ENCODE data around the gene CACNB3. TPM values are rescaled to one million over a fixed set of nuclear protein-coding genes. Genes with fewer than 3 reads are reported as not detected.
A peak's percentile ranks its signal among the peaks of the same experiment; 100 is the strongest.

Gene CACNB3
- total RNA-seq = 1 to 10 TPM; 1.4 to 1.9 TPM
- under 1 TPM; 0.92 to 0.93 TPM for polyA plus RNA-seq

DNA sequence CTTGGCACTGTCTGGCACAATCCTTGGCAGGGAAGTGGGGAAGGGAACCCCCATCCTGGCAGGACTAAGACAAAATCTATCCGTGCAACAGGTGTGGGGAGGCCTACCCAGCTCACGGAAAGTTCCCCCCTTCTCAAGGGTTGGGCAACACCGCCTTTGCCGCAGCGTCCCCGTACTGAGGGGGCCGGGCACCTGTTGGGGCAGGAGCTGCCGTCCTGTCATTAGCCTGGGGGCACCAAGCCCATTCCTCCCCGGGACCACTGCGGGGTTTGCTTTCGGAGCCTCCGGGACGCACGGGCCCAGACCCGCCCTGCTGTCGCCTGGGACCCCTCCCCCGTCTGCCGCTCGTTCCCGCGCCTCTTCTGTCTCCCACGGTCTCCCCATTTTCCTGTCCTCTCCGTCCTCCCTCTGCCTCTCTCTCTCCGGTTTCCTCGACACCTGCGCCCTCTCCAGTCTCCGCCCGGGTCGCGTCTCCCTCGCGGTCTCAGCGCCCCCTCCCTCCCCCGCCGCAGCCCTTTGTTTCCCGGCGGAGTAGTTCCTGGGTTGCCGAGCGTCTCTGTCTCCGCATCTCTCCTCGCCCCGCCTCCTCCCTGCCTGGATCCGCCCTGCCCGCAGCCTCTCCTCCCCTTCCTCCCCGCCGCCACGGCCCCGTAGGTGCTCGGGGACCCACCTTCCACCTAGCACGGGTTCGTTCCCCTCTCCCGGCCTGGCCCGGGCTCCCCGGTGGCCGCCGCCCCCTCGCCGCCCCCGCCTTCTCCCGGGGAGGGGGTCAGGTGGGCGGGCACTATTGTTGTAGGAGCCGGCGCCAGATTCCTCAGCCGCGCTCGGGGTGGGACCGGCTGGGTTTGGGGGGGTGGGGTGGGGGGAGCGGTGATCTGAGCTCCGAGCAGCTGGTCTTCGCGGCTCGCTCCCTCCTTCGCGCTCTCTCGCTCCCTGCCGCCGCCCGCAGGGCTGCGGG is at the start of gene CACNB3:
TSS of gene CACNB3 (plus strand) at position 624 of the 958 bp plus-strand sequence. CDS start 434 bp downstream, outside the sequence.
- DNase-seq (ENCODE audit: low spot score) = peak; percentile 47
- Histone ChIP-seq H3K4me1 (ENCODE audit: control insufficient read depth in 4 of 4, insufficient read depth in 4 of 4, low read length in 3 of 4) (peaks cover 3 to 28% (median 18%) of the 10 kb centered on the region in 4 donors), H3K9ac (ENCODE audit: low read depth in 1 of 2, low read length in 2 of 2) (peak within 1 kb of the TSS in 1 of 2 donors; percentile 27), H3K36me3 (ENCODE audit: control insufficient read depth in 4 of 4, insufficient read depth in 3 of 4, low read depth in 1 of 4, low read length in 3 of 4) (no peaks in the 10 kb centered on the region), H3K27me3 (ENCODE audit: control insufficient read depth in 4 of 4, insufficient read depth in 4 of 4, low read length in 3 of 4) (peaks cover 0 to 6% (median 3%) of the 10 kb centered on the region in 4 donors), H3K9me3 (ENCODE audit: control insufficient read depth in 4 of 4, low read length in 3 of 4) (no peaks in the 10 kb centered on the region), H3K27ac (ENCODE audit: low read depth in 1 of 2, low read length in 2 of 2) (no peak within 1 kb of the TSS), H3K4me3 (ENCODE audit: low read depth in 1 of 3, low read length in 3 of 3) (peak within 1 kb of the TSS in 2 of 3 donors; percentile 50 to 63)
- 2% methylated on average over 79 of the region's 79 CpGs for WGBS
- TF ChIP-seq HNF4A (conservative IDR thresholded peaks at IDR 0.05) (no peak), FOXA2 (IDR thresholded peaks at IDR 0.05) (no peak), JUND (IDR thresholded peaks at IDR 0.05) (no peak), YY1 (IDR thresholded peaks at IDR 0.05) (no peak), GABPA (IDR thresholded peaks at IDR 0.05 in 1 of 2, conservative IDR thresholded peaks at IDR 0.05 in 1 of 2) (no peak), SP1 (IDR thresholded peaks at IDR 0.05) (no peak), FOXA1 (IDR thresholded peaks at IDR 0.05) (no peak)
- TF ChIP-seq, protein P1, sequence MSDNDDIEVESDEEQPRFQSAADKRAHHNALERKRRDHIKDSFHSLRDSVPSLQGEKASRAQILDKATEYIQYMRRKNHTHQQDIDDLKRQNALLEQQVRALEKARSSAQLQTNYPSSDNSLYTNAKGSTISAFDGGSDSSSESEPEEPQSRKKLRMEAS (IDR thresholded peaks at IDR 0.05) = no peak
- TF ChIP-seq, protein P2, sequence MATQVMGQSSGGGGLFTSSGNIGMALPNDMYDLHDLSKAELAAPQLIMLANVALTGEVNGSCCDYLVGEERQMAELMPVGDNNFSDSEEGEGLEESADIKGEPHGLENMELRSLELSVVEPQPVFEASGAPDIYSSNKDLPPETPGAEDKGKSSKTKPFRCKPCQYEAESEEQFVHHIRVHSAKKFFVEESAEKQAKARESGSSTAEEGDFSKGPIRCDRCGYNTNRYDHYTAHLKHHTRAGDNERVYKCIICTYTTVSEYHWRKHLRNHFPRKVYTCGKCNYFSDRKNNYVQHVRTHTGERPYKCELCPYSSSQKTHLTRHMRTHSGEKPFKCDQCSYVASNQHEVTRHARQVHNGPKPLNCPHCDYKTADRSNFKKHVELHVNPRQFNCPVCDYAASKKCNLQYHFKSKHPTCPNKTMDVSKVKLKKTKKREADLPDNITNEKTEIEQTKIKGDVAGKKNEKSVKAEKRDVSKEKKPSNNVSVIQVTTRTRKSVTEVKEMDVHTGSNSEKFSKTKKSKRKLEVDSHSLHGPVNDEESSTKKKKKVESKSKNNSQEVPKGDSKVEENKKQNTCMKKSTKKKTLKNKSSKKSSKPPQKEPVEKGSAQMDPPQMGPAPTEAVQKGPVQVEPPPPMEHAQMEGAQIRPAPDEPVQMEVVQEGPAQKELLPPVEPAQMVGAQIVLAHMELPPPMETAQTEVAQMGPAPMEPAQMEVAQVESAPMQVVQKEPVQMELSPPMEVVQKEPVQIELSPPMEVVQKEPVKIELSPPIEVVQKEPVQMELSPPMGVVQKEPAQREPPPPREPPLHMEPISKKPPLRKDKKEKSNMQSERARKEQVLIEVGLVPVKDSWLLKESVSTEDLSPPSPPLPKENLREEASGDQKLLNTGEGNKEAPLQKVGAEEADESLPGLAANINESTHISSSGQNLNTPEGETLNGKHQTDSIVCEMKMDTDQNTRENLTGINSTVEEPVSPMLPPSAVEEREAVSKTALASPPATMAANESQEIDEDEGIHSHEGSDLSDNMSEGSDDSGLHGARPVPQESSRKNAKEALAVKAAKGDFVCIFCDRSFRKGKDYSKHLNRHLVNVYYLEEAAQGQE (IDR thresholded peaks at IDR 0.05) = no peak
- TF ChIP-seq, protein P3, sequence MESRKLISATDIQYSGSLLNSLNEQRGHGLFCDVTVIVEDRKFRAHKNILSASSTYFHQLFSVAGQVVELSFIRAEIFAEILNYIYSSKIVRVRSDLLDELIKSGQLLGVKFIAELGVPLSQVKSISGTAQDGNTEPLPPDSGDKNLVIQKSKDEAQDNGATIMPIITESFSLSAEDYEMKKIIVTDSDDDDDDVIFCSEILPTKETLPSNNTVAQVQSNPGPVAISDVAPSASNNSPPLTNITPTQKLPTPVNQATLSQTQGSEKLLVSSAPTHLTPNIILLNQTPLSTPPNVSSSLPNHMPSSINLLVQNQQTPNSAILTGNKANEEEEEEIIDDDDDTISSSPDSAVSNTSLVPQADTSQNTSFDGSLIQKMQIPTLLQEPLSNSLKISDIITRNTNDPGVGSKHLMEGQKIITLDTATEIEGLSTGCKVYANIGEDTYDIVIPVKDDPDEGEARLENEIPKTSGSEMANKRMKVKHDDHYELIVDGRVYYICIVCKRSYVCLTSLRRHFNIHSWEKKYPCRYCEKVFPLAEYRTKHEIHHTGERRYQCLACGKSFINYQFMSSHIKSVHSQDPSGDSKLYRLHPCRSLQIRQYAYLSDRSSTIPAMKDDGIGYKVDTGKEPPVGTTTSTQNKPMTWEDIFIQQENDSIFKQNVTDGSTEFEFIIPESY (IDR thresholded peaks at IDR 0.05) = no peak
- TF ChIP-seq, protein P4, sequence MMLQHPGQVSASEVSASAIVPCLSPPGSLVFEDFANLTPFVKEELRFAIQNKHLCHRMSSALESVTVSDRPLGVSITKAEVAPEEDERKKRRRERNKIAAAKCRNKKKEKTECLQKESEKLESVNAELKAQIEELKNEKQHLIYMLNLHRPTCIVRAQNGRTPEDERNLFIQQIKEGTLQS (IDR thresholded peaks at IDR 0.05) = no peak

DNA sequence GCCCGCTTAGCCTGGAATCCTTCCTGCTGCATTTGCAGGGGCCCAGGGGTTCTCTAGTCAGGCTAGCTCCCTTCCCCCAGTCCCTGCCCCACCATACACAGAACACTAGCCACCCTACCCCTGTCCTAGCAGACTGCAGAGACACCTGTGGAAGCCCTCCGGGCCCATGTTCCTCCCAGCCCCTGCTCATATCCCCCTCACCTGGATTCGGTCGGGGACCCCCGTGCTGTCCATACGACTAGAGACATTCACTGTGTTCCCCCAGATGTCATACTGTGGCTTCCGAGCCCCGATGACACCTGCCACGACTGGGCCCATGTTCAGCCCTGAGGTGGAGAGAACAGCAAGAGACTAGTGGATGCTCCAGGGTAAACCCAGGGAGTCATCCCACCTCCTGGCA is 49.6 kb upstream of the CACNB3 start:
- Histone ChIP-seq H3K4me1 (ENCODE audit: control insufficient read depth in 4 of 4, insufficient read depth in 4 of 4, low read length in 3 of 4) (no peaks in the 10 kb centered on the region), H3K36me3 (ENCODE audit: control insufficient read depth in 4 of 4, insufficient read depth in 3 of 4, low read depth in 1 of 4, low read length in 3 of 4) (peaks cover 7 to 67% (median 30%) of the 10 kb centered on the region in 4 donors), H3K9ac (ENCODE audit: low read depth in 1 of 2, low read length in 2 of 2) (no peak overlapping the region), H3K27me3 (ENCODE audit: control insufficient read depth in 4 of 4, insufficient read depth in 4 of 4, low read length in 3 of 4) (no peaks in the 10 kb centered on the region), H3K4me3 (ENCODE audit: low read depth in 1 of 3, low read length in 3 of 3) (no peak overlapping the region), H3K27ac (ENCODE audit: low read depth in 1 of 2, low read length in 2 of 2) (no peak overlapping the region), H3K9me3 (ENCODE audit: control insufficient read depth in 4 of 4, low read length in 3 of 4) (no peaks in the 10 kb centered on the region)
- DNase-seq (ENCODE audit: low spot score) = no peak
- WGBS = 95% methylated on average over 9 of the region's 9 CpGs
- TF ChIP-seq FOXA1 (IDR thresholded peaks at IDR 0.05) (no peak), HNF4A (conservative IDR thresholded peaks at IDR 0.05) (no peak), TAF1 (conservative IDR thresholded peaks at IDR 0.05) (no peak), SP1 (IDR thresholded peaks at IDR 0.05) (no peak), RAD21 (IDR thresholded peaks at IDR 0.05) (no peak), NR2F2 (IDR thresholded peaks at IDR 0.05) (no peak), RXRA (IDR thresholded peaks at IDR 0.05) (no peak), HNF4G (IDR thresholded peaks at IDR 0.05) (no peak), GABPA (IDR thresholded peaks at IDR 0.05 in 1 of 2, conservative IDR thresholded peaks at IDR 0.05 in 1 of 2) (no peak), YY1 (IDR thresholded peaks at IDR 0.05) (no peak), FOXA2 (IDR thresholded peaks at IDR 0.05) (no peak), JUND (IDR thresholded peaks at IDR 0.05) (no peak)
- TF ChIP-seq, protein P2 (IDR thresholded peaks at IDR 0.05) = no peak
- TF ChIP-seq, protein P5, sequence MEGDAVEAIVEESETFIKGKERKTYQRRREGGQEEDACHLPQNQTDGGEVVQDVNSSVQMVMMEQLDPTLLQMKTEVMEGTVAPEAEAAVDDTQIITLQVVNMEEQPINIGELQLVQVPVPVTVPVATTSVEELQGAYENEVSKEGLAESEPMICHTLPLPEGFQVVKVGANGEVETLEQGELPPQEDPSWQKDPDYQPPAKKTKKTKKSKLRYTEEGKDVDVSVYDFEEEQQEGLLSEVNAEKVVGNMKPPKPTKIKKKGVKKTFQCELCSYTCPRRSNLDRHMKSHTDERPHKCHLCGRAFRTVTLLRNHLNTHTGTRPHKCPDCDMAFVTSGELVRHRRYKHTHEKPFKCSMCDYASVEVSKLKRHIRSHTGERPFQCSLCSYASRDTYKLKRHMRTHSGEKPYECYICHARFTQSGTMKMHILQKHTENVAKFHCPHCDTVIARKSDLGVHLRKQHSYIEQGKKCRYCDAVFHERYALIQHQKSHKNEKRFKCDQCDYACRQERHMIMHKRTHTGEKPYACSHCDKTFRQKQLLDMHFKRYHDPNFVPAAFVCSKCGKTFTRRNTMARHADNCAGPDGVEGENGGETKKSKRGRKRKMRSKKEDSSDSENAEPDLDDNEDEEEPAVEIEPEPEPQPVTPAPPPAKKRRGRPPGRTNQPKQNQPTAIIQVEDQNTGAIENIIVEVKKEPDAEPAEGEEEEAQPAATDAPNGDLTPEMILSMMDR (IDR thresholded peaks at IDR 0.05; ENCODE audit: low read depth, low read length, missing input control) = no peak
- TF ChIP-seq, protein P4 (IDR thresholded peaks at IDR 0.05) = no peak
- TF ChIP-seq, protein P1 (IDR thresholded peaks at IDR 0.05) = no peak

Data from liver (tissue), 9 donors.